Peyer's patch (tissue), 4 donors: Measurements from ENCODE around the gene INPP5J.

Source experiments
- CTCF ChIP-seq, 6 experiments: fragments of 450-650 bp in 4 of 6; fragments of 200-600 bp in 2 of 6; sonication (generic) in 1 of 6; IDR thresholded peaks; one replicate each; pipeline ENCODE4 v1.5.1; 2017 to 2019; ENCODE audit warnings: antibody characterized with exemption in 6 of 6, mild to moderate bottlenecking in 3 of 6, moderate library complexity in 1 of 6
- POLR2A ChIP-seq, 2 donors: fragments of 450-650 bp; IDR thresholded peaks; one replicate each; pipeline ENCODE4 v1.5.1; 2017; ENCODE audit warnings: antibody characterized with exemption in 2 of 2, mild to moderate bottlenecking in 2 of 2, moderate library complexity in 2 of 2

- TF ChIP-seq POLR2A (IDR thresholded peaks at IDR 0.05) (no peak), CTCF (IDR thresholded peaks at IDR 0.05) (no peak)
Observed at GRCh38 chr22:31119026-31119717, 3.6 kb upstream of the INPP5J start.
